B cell (primary cell): Measurements from ENCODE around the gene ERC1.

Experiments
- EZH2 ChIP-seq: IDR thresholded peaks from 2 replicates; pipeline ENCODE4 v1.6.1; 2012; ENCODE audit warnings: borderline replicate concordance, low read depth, mild to moderate bottlenecking, moderate library complexity, low read length; ENCODE audit not compliant: insufficient read depth, poor library complexity, severe bottlenecking
- TF ChIP-seq, protein P1 (sequence below): fragments of 200-600 bp; IDR thresholded peaks from one replicate; pipeline ENCODE4 v1.8.0; 2022; ENCODE audit warnings: antibody characterized with exemption, mild to moderate bottlenecking

DNA sequence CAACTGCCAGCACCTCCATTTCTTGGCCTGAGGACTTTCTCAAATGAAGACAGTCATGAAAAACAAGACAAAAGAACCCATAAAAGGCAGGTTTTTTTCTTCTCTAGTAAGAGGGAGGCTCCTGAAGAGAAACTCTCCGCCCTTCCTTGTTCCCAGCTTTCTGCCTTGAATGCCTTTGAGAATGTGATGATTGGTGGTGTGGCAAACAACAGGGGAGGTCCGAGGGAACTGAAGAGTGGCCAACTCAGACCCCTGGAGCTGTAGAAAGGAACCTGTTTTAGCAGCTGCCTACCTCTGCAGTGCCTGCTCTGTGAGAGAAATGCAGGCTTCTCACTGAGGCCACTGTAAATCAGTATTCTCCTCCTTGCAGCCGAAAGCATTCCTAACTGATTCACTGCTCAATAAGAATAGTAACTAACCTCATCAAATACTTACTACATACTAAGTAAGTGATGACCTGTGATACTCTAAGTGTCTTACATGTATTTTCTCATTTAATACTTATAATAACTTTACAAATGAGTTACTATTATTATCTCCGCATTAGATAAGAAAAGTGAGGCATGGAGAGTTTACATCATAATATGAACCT is 16.7 kb upstream of the ERC1 start:
- TF ChIP-seq, protein P1, sequence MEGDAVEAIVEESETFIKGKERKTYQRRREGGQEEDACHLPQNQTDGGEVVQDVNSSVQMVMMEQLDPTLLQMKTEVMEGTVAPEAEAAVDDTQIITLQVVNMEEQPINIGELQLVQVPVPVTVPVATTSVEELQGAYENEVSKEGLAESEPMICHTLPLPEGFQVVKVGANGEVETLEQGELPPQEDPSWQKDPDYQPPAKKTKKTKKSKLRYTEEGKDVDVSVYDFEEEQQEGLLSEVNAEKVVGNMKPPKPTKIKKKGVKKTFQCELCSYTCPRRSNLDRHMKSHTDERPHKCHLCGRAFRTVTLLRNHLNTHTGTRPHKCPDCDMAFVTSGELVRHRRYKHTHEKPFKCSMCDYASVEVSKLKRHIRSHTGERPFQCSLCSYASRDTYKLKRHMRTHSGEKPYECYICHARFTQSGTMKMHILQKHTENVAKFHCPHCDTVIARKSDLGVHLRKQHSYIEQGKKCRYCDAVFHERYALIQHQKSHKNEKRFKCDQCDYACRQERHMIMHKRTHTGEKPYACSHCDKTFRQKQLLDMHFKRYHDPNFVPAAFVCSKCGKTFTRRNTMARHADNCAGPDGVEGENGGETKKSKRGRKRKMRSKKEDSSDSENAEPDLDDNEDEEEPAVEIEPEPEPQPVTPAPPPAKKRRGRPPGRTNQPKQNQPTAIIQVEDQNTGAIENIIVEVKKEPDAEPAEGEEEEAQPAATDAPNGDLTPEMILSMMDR = no peak
- no peak for TF ChIP-seq EZH2
